ENCODE results near the gene CIB2.

CIB2 gene

DNA sequence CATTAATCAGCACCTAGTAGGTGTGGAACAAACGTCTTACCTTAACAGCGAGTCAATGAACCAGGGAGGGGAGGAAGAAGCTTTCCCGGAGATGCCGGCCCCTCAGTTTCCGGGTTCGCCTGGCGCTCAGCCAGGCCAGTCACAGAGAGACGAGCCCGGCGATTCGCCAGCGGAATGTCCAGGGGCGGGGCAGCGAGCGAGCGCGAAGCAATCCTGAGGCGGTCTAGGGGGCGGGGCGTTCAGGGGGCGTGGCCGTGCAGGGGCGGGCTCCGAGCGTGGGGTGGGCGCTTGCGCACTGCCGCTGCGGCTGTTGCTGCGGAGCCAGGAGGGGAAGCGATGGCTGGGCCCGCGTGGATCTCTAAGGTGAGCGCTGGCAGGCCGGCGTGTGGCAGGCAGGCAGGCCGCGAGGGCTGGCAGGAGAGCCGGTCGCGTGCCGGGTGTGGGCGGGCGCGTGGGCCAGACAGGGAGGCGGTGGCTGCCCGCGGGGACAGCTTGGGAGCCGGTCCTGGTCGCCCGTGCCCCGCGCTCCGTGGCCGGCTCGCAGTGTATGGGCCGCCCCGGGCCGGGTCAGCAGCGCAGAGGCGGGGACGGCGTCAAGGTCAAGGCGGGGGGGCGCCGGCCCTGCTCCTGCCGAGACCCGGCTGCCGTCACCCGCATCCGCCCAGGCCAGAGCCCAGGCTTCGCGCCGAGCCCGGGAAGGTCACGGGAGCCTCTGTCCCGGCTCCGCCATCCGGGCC lies 18.0 kb upstream of the CIB2 start, which contains the start of gene IDH3A:
IDH3A (plus strand) TSS at position 295 of the 737 bp plus-strand sequence; CDS start at position 337, 42 bp downstream.
- peak; percentile 99 for DNase-seq

DNA sequence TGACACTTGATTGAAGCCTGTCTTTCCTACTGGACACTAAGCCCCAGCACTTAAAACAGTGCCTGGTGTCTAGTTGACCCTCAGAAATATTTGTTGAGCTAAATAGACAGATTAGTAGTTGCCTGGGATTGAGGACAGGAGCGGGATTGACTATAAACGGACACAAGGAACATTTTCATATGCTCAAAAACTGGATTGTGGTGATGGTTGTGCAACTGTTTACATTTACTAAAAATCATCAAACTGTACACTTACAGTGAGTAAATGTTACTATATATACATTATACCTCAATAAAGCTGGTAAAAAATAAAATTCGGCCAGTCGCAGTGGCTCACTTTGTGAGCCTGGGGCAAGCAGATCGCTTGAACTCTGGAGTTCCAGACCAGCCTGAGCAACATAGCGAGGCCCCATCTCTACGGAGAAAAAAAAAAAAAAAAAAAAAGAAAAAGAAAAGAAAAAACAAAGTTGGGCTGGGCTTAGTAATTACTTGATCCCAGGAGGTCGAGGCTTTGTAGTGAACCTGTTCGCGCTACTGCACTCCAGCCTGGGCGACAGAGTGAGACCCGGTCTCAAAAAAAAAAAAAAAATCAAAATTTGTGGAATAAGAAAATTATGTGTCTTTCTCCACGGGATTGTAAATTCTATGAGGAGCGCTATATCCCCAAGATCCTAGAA lies 17.3 kb upstream of the CIB2 start:
- peak; percentile 30 for DNase-seq

DNA sequence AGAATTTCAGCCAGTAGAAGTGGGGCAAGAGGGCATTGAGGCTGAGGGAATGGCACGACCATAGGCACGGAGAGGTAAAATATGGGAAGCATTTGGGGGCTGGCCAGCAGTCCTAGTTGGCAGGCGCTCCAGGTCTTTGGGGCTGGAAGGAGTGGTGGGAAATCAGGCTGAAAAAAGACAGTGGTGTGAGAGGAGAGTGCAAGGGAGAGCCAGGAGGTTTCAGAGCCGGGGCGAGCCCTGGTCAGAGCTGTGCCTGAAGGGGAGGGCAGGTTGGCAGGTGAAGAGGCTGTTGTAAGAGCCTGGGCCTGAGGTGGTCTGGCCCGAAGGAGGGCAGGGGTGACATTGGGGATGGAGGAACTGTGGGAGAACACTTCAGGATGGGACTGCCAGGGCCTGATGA lies 16.3 kb upstream of the CIB2 start:
- no peak for DNase-seq

- no peak for DNase-seq
Measured at GRCh38 chr15:78146425-78147154, 15.3 kb upstream of the CIB2 start.

DNA sequence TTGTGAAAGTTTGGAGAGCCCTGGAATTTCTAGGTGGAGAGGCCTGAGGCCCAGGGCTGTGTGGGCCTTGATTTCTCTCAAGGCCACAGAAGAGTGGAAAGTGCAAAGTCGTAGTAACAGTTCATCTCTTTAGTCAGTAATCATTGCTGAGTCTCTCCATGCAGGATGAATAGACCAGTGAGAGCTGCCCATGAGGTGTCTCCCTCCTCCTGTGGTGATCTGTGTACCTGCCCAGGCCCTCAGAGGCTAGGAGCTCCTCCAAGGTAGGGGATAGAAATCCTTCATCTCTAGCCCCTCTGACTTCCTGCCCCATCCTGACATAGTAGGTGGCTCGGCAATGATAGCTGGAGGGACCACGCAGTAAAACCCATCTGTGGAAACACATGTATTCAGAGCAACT lies 11.1 kb upstream of the CIB2 start:
- no peak for DNase-seq

GRCh38 chr15:78140292-78140691 lies 9.0 kb upstream of the CIB2 start:
- no peak for DNase-seq

GRCh38 chr15:78139578-78139977 lies 8.3 kb upstream of the CIB2 start:
- no peak for DNase-seq

DNA sequence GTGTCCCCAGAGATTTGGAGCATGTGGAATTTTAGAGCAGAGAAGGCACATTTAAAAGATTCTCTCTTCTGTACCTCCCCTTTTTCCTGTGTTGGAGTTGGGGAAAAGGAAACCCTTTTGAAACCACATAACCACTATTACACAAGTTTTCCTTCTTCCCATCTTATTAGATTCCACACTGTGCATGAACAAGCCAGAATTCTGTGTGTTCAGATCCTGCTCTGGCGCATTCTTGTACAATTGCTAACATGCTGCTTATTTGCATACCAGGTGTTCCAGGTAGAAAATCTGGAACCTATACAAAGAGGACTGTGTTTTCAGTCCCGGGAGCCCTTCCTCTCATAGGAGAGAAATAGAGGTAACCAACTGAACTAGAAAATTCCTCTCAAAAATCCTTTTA lies 2.6 kb upstream of the CIB2 start:
- no peak for DNase-seq

DNA sequence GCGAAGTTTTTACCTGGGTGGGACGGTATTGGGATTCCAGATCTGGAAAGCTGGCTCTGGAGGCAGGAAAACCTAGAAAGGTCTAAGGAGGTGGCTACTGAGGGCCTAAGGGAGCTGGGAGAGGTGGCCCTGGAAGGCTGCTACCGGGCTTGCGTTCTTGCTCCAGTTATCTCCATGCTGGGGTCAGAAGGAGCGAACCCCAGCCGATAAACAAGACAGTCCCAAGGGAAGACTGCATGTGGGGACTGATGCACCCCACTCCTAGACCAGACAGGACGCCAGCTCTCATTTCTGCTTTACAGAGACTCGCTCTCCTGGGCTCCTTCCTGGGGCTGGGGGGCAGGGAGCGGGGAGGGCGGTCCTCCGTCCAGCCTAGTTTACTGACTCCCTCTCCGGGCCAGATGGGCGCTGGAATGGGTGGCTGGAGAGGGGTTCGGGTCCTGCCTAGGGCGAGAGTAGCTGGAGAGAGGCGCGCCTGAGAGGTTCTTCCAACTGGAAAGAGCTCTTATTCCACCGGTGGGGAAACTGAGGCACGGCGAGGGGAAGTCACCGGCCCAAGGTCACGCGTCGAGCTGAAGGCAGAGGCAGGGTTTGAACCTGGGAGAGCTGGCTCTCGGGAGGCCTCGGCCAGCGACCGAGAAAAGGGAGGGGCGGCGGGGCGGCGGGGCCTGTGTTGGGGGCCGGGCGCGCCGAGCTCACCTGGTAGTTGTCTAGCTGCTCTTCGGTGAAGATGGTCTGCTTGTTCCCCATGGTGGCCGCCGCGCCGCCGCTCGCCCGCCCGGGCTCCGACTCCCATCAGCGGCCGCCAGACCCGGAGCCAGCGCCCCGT lies 565 bp downstream of the CIB2 start:
- no peak for DNase-seq

GRCh38 chr15:78129751-78130287 lies 1.4 kb downstream of the CIB2 start:
- DNase-seq = no peak

DNA sequence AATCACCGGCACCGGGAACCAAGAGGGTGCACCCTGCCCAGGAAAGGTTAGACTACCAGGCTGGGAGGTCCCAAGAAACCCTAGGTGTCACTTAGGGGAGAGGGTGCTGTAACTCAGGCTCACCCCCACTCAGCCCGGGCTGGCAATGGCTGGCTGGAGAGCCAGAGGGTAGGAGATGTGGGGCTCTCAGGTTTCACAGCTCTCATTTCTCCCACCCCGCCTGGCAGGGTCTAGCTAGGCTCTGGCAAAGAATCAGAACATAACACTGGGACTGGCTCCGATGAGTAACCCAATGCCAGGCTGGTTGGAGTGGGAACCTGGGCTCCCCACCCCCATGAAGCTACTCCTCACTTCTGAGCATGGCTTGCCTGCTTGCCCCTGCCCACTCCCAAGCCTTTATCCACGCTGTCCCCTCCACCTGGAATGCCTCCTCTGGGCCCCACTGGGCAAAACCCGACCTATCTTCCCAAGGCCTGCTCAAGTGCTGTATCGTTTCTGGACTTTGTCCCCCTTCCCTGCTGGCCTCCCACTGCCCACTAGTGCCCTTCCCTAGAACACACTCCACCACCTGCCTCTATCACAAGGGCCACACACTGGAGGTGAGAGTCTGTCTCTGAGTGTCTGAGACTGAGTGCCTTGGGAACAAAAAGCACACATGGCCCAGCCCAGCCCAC lies 2.0 kb downstream of the CIB2 start:
- no peak for DNase-seq

GRCh38 chr15:78127882-78128281 lies 3.4 kb downstream of the CIB2 start:
- DNase-seq = no peak

- DNase-seq = no peak
Measured at GRCh38 chr15:78125267-78125666, 6.0 kb downstream of the CIB2 start.

DNA sequence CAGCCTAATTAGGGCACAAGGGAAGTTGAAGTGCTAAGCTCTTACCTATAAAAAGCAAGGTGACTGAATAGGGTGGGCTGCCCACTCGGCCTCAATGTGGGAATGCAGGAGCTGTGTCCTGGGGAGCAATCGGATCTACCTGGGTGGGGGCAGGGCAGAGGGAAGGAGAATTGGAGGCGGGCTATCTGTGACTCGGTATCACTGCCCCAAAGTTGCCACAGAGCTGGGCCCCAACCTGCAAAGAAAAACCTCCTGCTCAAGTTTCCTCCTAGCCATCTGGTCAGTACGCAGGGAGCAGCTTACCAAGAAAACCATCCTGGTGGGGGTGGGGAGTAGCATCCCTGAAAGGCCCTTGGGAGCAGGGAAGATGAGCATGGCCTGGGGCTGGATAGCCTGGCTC lies 10.7 kb downstream of the CIB2 start:
- DNase-seq = no peak

- no peak for DNase-seq
Measured at GRCh38 chr15:78112551-78112950, 18.7 kb downstream of the CIB2 start.

DNA sequence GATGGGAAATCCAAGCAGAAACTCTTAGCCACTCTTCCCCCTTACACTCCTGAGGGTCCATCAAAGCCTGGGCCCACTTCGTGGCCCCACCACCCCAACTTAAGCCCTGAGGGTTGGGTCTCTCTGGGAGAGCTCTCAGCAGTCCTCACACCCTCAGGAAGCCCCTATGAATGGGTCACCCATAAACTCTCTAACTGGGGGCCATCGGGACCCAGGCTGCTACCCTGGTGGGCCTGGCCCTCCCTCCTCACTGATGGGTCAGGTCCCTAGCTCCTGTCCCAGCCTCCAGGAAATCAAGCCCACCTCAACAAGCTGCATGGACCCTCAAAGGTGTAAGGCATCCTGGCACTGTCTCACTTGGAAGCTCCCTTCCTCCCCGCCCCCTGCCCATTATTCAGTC lies 19.5 kb downstream of the CIB2 start:
- no peak for DNase-seq

GRCh38 chr15:78110916-78111475 lies 20.2 kb downstream of the CIB2 start:
- DNase-seq = no peak

DNA sequence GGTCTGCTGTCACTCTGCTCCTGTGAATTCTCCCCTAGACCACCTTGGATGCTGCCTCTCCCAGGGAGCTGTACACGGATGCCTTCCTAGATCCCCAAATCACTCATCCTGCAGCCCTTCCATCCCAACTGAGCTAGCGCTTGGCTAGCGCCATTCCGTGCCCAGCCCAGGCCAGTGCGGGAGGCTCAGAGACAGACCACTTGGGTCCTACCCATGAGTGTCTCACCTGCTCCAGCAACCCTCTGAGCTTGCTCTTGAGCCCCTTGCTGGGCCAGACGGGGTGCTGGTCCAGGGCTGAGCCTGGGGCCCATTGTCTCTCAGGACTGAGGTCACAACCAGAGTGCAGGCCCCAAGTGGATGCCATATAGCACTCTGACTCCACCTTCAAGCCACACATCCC lies 21.1 kb downstream of the CIB2 start:
- no peak for DNase-seq

- no peak for DNase-seq
Measured at GRCh38 chr15:78109156-78109555, 22.1 kb downstream of the CIB2 start.

DNA sequence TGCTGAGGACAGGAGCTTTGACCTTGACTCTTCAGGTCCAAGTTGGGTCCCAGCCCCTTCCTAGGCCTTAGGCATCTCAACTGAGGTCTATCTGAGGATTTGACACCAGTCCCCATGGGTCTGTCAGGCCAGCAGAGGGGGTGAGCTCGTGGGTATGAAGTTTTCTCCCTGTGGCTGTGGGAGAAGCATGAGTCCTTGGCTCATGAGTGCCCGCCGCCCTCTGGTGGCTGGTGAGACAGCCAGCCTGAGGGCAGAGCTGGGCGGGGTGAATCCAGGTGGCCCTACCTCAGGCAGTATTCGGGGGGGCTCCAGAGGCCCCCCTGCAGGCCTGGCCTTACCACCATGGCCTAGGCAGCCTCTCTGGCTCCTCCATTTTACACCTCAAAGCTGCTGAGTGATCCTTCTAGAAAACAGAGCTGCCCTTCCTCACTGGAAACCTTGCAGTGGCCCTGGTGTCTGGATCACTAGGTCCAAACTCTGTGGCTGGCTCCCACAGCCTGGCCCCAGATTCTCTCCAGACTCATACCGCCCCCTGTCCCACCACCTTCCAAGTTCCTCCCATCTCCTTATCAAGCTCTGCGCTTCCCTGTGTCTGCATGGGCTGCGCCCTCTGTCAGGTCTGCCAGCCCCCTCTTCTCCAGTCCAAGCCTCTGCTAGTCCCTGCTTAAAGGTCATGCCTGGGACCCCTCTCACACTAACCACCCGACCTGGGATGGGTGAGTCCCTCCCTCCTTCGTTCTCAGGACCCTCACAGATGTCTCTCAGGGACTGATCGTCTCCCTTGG lies 22.8 kb downstream of the CIB2 start:
- peak; percentile 96 for DNase-seq

DNA sequence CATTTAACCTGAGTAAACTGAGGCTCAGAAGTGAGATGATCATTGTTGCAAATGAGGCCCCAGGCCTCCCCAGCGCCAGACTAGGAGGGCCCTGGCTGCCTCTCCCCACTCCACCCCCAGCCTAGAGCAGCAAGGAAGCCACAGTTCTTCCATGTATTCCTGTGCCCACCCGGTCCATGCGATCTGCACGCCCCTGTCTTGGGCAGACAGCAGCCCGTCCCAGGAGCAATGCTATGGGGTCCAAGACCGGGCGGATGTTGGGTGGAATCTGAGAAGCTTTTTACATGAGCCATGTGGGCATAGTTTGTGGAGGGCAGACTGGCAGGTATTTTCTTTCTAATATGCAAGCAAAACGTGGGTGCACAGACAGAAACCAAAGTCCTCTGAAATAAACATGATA lies 23.8 kb downstream of the CIB2 start:
- DNase-seq = no peak

Measured in hematopoietic multipotent progenitor cell treated with erythropoietin and hydrocortisone succinate and interleukin-3 and kit ligand, for 4 days (in vitro differentiated cells).